Left cardiac atrium (tissue), 4 donors: ENCODE data around the gene FAM135A. TPM values are rescaled to one million over a fixed set of nuclear protein-coding genes. Genes with fewer than 3 reads are reported as not detected.
"Not testable (repeated sequence)": the region's sequence is repeated elsewhere in the genome, so short reads cannot be mapped to it uniquely, and the experiment has no call there.

Source experiments
- ATAC-seq, 2 donors: fragments of 200-7000 bp; cut with Tn5 transposase; one replicate each; pipeline ENCODE4 v1.9.1; 2020; ENCODE audit warnings: mild to moderate bottlenecking in 2 of 2, moderate library complexity in 2 of 2
- DNase-seq: peaks from one replicate; pipeline ENCODE4 v3.0.0-alpha.2; 2020
- intact Hi-C, 2 donors: fragments of 100-400 bp; cut with DNase I; formaldehyde crosslinking; loops; one replicate each; pipeline versions ENCODE4 v1.14.1 to v1.15.1; 2022 to 2023
- total RNA-seq, 2 donors: library from RNA; stranded (reverse); fragmentation: NEBNext Ultra II Directional; extraction: Animal tissue kit (Norgen Biotek cat#: 25700); gene quantifications; one replicate each; pipeline ENCODE4 v1.2.1, GENCODE V29; 2021
- donor health status: DM: no; HTN: yes; CAD: no.
- donor health status: DM: no; HTN: yes; CAD: no; lungs with severe emphysema.
- donor health status: DM: yes; HTN: yes; CAD: no.
- donor health status: Dilated cardiomyopathy.

The FAM135A gene
- total RNA-seq, 2 donors from 2014 or later: 13.1 to 15.4 TPM

DNA sequence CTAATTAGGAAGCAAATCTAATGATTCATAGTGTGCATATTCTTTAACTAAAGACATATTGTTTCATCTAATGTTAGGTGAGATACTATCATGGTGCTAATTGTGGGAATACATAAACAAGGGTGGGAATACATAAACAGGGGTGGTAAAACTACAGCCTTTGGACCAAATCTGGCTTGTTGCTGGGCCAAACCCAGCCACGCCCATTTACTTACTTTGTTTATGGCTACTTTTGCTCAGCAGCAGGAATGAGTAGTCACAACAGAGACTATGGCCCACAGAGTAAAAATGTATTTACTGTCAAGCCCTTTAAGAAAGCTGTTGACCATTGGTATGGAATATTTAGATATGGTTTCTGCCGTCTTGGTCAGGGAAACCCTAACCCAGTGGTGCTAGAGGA, 31.7 kb downstream of the FAM135A start:
- ATAC-seq (no peak), DNase-seq (no peak)
- intact Hi-C loops: no loop called here

DNA sequence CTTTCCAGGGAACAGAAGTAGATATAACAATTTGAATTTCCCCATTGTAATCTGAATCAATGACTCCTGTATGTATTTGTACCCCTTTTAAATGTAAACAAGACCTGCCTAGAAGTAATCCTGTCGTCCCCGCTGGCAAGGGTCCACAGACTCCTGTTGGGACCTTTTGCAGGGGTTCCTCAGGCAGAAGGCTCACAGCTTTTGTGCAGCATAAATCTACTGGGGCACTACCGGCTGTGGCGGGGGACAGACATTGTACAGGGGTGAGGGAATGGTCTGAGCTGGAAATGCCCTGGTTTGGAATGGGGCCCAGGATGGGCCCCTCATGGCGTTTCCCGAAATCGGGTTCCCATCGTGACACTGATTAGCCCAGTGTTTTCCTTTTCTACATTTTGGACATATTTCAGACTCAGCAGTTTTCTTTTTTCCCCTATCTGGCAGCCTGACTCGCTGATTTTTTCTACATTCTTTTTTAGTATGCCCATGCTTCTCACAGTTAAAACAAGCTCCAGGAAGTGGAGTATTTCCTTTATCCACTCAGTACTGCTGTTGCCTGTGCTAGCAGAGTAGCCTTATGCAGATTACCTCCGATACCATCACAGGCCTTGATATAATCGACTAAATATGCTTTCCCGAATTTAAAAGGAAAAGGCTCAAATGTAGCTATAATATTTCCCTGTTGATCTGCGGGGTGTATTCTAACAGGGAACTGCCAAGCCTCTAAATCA, 34.2 kb downstream of the FAM135A start:
- intact Hi-C loops, DNase-seq, ATAC-seq: not testable (repeated sequence)

DNA sequence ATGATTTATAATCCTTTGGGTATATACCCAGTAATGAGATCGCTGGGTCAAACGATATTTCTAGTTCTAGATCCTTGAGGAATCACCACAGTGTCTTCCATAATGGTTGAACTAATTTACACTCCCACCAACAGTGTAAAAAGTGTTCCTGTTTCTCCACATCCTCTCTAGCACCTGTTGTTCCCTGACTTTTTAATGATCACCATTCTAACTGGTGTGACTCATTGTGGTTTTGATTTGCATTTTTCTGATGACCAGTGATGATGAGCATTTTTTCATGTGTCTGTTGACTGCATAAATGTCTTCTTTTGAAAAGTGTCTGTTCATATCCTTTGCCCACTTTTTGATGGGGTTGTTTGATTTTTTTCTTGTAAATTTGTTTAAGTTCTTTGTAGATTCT, 40.6 kb downstream of the FAM135A start:
- intact Hi-C loops, DNase-seq: not testable (repeated sequence)

DNA sequence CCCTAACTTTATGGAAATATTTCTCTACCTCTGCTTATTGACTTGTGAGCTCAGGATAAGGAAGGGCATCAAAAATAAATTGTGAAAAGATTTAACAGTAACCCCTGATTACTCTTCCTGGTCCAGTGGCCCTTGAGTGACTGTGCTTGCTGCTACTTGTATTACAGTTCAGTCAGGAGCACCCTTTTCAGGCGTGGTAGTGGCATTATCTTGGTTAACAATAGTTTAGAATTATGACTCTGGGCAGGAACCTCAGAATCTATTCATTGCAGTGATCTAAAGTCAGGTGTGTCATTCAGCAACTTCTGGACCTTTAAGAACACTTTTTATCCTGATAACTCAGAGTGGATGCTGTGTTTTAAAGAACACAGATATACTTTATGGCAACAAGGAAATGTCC, 43.4 kb downstream of the FAM135A start:
- DNase-seq: no peak
- intact Hi-C loops: no loop called here
- no peak for ATAC-seq

More for the DNA sequence above, 40.6 kb downstream of the FAM135A start:
- not testable (repeated sequence) for ATAC-seq

DNA sequence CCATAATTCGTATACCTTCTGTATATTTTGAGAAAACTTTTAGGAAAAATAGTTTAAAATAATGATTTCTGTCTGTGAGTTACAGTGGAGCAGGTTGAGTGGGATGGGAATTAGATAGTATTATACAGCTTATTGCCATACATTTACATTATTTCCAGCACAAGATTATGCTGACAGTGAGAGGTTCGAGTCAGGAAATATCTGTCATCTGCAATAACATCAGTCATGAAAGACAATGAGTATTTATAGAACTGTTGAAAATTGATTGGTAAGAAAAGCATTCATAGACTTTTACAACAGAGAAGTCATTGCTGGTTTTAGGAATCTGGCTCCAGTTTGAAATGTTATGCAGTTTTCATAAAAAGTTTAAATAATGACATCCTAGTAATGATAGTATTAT, 45.9 kb downstream of the FAM135A start:
- DNase-seq: no peak
- intact Hi-C loops: no loop called here
- no peak for ATAC-seq

DNA sequence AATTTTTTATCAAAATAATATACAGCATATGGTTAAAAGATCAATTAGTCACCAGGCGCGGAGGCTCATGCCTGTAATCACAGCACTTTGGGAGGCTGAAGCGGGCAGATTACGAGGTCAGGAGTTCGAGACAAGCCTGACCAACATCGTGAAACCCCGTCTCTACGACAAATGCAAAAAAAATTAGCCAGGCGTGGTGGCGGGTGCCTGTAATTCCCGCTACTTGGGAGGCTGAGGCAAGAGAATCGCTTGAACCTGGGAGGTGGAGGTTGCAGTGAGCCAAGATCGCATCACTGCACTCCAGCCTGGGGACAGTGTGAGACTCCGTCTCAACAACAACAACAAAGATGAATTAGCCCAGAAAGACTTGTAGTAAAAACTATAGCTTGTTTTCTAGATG, 46.4 kb downstream of the FAM135A start:
- intact Hi-C loops, ATAC-seq, DNase-seq: not testable (repeated sequence)

DNA sequence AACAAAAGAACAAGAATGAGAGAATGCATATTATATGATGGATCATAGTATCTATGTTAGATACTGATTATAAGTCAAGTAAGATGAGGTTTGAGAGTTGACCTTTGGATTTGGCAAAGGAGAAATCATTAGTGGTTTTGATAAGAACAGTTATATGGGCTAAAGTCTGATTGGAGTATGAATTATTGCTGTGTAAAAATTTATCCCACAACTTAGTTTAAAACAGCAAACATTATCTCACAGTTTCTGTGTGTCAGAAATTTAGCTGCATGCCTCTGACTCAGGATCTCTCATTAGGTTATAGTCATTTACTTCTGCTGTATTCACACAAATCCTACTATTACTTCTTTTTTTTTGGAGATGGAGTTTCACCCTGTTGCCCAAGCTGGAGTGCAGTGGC, 56.7 kb downstream of the FAM135A start:
- intact Hi-C loops: no loop called here
- no peak for ATAC-seq
- no peak for DNase-seq

DNA sequence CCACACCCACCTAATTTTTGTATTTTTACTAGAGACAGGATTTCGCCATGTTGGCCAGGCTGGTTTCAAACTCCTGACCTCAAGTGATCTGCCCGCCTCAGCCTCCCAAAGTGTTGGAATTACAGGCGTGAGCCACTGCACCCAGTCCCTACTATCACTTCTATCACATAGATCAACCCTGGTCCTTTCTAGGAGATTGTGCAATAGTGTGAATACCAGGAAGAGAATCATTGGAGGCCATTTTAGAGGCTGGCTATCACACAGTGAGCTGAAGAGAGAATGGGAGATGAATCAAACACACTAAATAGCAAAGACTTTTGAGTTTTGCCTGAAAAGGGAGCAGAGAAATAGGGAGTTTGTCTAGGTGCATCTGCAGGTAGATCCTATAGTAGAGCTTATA, 57.2 kb downstream of the FAM135A start:
- DNase-seq, ATAC-seq, intact Hi-C loops: not testable (repeated sequence)

DNA sequence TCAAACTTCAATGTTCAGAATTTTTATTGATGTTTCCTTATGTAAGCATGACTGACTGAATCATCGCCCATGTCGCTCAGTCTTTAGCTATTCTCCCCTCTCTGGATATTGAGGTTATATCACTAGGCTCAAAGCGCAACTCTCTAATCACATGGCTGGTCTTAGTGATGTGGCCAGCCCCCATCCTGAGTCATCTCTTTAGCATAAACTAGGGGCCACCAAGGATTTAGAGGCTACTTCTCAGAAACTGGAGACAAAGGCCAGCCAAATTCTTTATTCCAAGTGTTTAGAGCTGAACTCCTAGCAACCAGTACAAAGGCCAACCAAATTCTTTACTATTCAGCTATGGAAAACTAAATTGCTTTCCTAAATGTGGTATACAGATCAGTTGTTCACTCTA, 61.4 kb downstream of the FAM135A start:
- intact Hi-C loops: no loop called here
- ATAC-seq (no peak), DNase-seq (no peak)

DNA sequence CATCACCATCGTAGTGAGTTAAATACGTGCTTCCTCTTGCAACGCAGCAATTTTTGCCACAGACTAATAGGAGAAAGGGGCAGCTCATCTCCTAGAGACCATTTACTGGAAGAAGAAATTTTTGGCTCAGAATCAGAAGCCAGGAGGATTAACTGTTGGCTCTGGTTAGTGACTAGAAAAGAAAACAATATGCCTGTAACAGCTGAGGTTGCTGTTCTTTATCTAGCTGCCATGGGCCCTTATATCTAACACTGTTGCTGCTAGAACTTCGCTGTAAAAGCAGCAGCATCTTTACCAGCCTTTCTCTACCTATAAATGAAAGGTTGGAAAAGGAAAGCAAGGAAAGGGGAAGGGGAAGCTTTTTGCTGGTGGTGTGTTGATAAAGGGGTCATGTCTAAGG, 65.9 kb downstream of the FAM135A start:
- intact Hi-C loops: no loop called here
- ATAC-seq: peak; percentile 19 to 45

DNA sequence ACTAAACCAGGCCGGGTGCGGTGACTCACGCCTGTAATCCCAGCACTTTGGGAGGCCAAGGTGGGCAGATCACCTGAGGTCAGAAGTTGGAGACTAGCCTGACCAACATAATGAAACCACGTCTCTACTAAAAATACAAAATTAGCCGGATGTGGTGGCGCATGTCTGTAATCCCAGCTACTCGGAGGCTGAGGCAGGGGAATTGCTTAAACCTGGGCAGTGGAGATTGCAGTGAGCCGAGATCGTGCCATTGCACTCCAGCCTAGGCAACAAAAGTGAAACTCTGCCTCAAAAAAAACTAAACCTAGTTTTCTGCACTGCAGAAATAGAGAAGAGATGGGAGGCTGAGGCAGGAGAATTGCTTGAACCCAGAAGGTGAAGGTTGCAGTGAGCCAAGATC, 73.3 kb downstream of the FAM135A start:
- DNase-seq, intact Hi-C loops, ATAC-seq: not testable (repeated sequence)

More for the DNA sequence above, 65.9 kb downstream of the FAM135A start:
- no peak for DNase-seq

DNA sequence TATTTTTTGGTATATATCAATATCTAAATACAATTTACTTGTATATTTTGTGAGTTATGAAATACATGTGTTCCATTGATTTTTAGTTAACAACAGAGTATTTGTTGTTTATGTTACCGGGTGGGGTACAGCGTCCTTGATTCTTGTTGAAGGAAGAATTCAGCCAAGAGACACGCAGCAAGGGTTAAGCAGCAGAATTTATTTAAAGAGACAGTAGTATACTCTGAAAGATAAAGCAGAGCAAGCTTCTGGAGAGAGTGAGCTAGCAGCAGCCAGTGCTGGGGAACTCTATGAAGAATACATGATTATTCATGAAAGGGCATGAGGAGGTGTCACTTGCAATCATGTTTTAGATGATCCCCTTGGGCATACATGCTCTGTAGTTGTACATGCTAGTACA, 76.1 kb downstream of the FAM135A start:
- no peak for ATAC-seq
- intact Hi-C loops: no loop called here
- no peak for DNase-seq

DNA sequence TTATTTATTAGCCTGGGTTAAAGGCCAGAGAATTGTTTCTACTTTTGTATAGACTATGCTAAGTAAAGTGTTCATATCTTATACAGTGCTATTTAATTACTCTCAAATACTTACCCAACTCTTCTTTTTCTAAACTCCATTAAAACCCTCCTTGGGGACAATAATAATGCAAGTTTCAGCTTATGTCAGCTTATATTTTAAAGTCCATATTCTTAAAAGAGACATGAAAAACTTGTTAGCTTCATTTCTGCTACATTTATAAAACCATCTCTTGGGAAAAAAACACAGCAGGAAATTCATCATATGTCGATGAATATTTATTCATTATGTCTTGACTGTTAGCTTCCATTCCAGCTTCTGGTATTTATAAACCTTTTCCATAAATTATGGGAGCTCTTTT, 81.5 kb downstream of the FAM135A start:
- ATAC-seq (no peak), DNase-seq (no peak)
- intact Hi-C loops: no loop called here

DNA sequence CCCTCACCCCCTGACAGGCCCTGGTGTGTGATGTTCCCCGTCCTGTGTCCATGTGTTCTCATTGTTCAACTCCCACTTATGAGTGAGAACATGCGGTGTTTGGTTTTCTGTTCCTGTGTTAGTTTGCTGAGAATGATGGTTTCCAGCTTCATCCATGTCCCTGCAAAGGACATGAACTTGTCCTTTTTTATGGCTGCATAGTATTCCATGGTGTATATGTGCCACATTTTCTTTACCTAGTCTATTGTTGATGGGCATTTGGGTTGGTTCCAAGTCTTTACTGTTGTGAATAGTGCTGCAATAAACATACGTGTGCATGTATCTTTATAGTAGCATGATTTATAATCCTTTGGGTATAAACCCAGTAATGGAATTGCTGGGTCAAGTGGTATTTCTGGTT, 82.5 kb downstream of the FAM135A start:
- DNase-seq, ATAC-seq, intact Hi-C loops: not testable (repeated sequence)

DNA sequence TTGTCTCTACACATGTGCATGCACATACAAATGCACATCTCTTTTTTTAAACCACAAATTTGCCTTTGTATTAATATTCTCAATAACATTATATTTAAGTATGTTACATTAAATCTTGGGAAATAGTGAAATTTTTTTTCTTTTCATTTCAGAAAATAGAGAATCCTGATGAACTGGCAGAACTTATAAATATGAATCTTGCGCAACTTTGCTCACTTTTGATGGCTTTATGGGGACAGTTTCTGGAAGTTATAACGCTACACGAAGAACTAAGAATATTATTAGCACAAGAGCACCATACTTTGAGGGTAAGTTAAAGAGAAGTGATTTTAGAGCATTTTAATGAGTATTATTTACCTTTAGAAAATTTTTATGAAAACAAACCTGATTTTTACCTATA, 89.2 kb downstream of the FAM135A start:
- DNase-seq: no peak
- intact Hi-C loops: no loop called here
- no peak for ATAC-seq

DNA sequence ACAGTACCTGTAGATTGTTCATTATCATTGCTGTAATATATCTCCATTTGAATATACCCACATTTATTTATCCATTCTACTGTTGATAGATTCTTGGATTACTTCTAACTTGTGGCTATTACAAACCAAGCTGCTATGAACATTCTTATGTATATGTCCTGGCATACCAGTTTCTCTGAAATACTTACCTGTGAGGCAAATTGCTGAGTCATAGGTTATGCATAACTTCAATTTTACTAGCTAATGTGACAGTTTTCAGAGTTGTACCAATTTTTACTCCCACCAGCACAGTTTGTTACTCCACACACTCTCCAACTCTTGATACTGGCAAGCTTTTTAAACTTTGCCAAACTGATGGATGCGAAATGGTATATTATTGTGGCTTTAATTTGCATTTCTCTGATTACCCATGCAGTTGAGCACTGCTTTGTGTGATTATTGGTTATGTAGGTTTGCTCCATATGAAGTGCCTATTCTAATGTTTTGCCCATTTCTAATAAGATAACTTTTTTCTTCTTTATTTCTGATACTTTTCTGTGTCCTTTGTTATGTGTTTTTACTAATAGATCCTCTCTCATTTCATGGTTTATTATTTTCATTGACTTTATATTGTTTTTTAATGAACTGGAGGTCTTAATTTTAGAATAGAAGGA, 90.6 kb downstream of the FAM135A start:
- DNase-seq (no peak), ATAC-seq (no peak)
- intact Hi-C loops: no loop called here

DNA sequence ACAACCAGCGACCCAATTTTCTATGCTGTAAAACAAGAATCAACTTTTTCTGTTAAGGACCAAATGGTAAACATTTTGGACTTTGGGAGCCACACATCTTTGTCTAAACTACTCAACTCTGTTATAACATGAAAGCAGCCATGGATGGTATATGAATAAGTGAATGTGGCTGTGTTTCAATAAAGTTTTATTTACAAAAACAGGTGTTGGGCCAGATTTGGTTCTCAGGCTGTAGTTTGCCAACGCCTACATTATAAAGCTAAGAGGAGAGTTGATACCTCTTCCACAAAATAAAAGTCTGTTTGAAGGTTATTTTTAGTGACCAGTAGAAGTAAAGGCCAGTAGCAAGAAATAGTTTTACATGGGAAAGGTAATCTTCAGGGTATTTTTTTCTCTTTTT, 93.0 kb downstream of the FAM135A start:
- no peak for ATAC-seq
- DNase-seq: no peak
- intact Hi-C loops: no loop called here

DNA sequence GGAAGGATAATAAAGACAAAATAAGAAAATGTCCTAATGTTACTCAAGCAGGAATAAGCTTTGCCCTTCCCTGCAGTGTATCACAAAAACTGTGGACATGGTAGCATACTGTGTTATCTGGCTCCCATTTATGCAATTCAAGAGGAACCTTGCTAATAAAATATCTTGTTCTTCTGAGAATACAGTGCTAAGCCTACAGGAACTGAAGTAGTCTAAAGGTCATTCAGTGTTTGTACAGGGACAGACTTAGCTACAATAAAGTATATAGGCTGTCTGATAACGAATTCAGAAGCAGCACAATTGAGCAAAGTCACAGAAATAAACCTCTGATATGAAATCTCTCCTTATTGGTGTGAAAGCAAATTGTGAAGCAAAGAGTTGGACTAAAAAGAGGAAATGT, 93.9 kb downstream of the FAM135A start:
- DNase-seq (no peak), ATAC-seq (no peak)
- intact Hi-C loops: no loop called here

DNA sequence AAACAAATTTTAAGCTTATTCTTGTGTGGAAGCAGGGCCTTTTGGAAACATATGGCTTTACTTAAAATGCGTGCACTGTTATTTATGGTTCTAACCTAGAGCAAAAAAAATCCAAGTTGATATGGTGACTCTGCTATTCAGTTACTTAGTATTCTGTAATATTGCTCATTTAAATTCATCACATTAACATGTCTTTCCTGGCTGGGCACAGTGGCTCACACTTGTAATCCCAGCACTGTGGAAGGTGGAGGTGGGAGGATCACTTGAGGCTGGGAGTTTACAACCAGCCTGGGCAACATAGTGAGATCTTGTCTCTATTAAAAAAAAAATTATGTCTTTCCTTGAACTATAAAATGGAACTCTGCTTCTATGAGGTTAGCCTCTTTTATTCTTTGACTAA, 95.6 kb downstream of the FAM135A start:
- ATAC-seq (no peak), DNase-seq (no peak)
- intact Hi-C loops: no loop called here

DNA sequence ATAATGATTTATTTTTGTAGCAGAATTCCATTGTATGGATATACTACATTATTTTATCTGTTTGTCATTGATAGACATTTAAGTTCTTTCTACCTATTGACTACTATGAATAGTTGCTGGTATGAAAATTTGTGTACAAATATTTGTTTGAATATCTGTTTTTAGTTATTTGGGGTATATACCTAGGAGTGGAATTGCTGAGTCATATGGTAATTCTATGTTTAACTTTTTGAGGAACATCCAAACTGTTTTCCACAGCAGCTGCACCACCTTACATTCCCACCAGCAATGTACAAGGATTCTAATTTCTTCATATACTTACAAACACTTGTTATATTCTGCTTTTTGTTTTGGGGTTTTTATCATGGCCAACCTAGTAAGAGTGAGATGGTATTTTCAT, 97.3 kb downstream of the FAM135A start:
- DNase-seq: no peak
- no peak for ATAC-seq
- intact Hi-C loops: no loop called here

DNA sequence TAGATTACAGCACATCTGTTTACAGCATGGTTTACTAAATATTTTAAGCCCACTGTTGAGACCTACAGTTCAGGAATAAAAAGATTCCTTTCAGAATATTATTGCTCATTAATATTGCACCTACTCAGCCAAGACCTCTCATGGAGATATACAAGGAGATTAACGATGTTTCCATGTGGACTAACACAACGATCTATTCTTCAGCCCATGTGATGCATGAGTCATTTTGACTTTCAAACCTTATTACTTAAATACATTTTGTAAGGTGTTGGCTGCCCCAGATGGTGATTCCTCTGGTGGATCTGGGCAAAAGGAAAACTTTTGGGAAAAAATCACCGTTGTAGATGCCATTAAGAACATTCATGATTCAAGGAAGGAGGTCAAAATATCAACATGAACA, 105.4 kb downstream of the FAM135A start:
- ATAC-seq (no peak), DNase-seq (no peak)
- intact Hi-C loops: no loop called here
